Fibroblast of lung (primary cell): Measurements from ENCODE around the gene ZNF609.

ENCODE experiments used
- EZH2 ChIP-seq: IDR thresholded peaks from 2 replicates; pipeline ENCODE4 v1.5.1; 2012; ENCODE audit warnings: low read length, control low read depth, mild to moderate bottlenecking; ENCODE audit errors: missing control alignments
- TF ChIP-seq, protein P1 (sequence below), 2 donors: IDR thresholded peaks in 1 of 2; conservative IDR thresholded peaks in 1 of 2; 1 replicate in 1 of 2; 2 replicates in 1 of 2; pipeline ENCODE4 v1.5.1; 2011 to 2012; ENCODE audit warnings: low read length in 2 of 2, control low read depth in 1 of 2, inconsistent platforms in 1 of 2, low read depth in 1 of 2, mild to moderate bottlenecking in 1 of 2

DNA sequence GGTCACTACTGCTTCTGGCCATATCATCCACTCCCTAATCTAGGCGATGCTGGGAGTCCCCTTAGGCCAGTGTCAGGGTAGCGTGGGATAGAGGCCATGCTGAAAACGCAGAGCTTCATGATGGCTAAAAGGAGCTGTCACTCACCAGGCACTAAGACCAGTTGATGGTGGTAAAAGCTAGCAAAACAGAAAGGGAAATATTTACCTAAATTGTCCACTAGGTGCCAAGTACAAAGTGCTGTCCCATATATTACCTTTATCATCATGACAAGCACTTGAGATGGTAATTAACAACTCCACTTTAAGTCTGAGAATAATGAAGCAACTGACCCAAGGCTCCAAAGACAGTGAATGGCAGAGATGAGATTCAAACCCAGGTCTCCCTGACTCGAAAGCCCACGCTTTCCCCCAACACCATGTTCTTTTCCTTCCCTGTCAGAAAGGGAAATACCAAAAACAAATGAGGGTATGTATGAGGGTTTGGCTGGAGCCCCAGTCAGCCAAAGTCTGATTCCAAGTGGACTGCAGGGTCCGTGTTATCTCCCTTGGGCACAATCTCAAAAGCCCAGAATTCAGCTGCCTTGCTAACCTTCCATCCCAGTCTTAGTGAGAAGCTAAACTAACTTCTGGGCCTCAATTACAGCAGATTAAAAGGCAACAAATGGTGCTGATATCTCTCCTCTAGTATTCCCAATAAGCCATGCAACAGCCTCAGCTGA, 230.4 kb downstream of the ZNF609 start:
- TF ChIP-seq EZH2: no peak
- TF ChIP-seq, protein P1, sequence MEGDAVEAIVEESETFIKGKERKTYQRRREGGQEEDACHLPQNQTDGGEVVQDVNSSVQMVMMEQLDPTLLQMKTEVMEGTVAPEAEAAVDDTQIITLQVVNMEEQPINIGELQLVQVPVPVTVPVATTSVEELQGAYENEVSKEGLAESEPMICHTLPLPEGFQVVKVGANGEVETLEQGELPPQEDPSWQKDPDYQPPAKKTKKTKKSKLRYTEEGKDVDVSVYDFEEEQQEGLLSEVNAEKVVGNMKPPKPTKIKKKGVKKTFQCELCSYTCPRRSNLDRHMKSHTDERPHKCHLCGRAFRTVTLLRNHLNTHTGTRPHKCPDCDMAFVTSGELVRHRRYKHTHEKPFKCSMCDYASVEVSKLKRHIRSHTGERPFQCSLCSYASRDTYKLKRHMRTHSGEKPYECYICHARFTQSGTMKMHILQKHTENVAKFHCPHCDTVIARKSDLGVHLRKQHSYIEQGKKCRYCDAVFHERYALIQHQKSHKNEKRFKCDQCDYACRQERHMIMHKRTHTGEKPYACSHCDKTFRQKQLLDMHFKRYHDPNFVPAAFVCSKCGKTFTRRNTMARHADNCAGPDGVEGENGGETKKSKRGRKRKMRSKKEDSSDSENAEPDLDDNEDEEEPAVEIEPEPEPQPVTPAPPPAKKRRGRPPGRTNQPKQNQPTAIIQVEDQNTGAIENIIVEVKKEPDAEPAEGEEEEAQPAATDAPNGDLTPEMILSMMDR (conservative IDR thresholded peaks at IDR 0.05 in 1 of 2, IDR thresholded peaks at IDR 0.05 in 1 of 2; ENCODE audit: low read depth in 1 of 2, low read length in 2 of 2): no peak
